Transverse colon (tissue), 4 donors: ENCODE measurements around the gene MTF1.

ENCODE experiments used
- CTCF ChIP-seq, 5 experiments: fragments of 200-600 bp in 3 of 5; fragments of 450-650 bp in 2 of 5; sonication (generic) in 3 of 5; IDR thresholded peaks; 1 replicate in 2 of 5; 2 replicates in 3 of 5; pipeline ENCODE4 v1.5.1; 2016 to 2017; ENCODE audit warnings: antibody characterized with exemption in 5 of 5, inconsistent platforms in 3 of 5, mild to moderate bottlenecking in 2 of 5, moderate library complexity in 1 of 5
- EP300 ChIP-seq: sonication (generic); formaldehyde crosslinking; IDR thresholded peaks from one replicate; pipeline ENCODE4 v1.6.1; 2017; ENCODE audit warnings: antibody characterized with exemption, low read depth
- POLR2A ChIP-seq: fragments of 450-650 bp; IDR thresholded peaks from one replicate; pipeline ENCODE4 v1.6.1; 2016; ENCODE audit warnings: antibody characterized with exemption, mild to moderate bottlenecking, moderate library complexity
- POLR2AphosphoS5 ChIP-seq, 3 donors: sonication (generic); formaldehyde crosslinking; IDR thresholded peaks; one replicate each; pipeline ENCODE4 v1.6.1; 2016; ENCODE audit warnings: antibody characterized with exemption in 3 of 3

GRCh38 chr1:37836788-37837187 is 22.6 kb downstream of the MTF1 start:
- TF ChIP-seq CTCF (IDR thresholded peaks at IDR 0.05) = no peak
- TF ChIP-seq EP300 = no peak
- no peak for TF ChIP-seq POLR2AphosphoS5 (IDR thresholded peaks at IDR 0.05)
- no peak for TF ChIP-seq POLR2A
